HG03571 (cell line): ENCODE measurements around the gene SRP68.
"Not testable (repeated sequence)": the region's sequence is repeated elsewhere in the genome, so short reads cannot be mapped to it uniquely, and the experiment has no call there.

Source experiments
- ATAC-seq: cut with Tn5 transposase; IDR thresholded peaks from one replicate; pipeline ENCODE4 v1.9.1; 2021; ENCODE audit not compliant: unreplicated experiment

The SRP68 gene

GRCh38 chr17:76077584-76078110 is 5.3 kb upstream of the SRP68 start:
- ATAC-seq: no peak

GRCh38 chr17:76076765-76077583 is 4.7 kb upstream of the SRP68 start:
- no peak for ATAC-seq

GRCh38 chr17:76076146-76076764 is 3.9 kb upstream of the SRP68 start:
- ATAC-seq: no peak

GRCh38 chr17:76075364-76076145 is 3.2 kb upstream of the SRP68 start:
- no peak for ATAC-seq

- no peak for ATAC-seq
These were observed 2.4 kb upstream of the SRP68 start, which contains the start of gene GALR2 for GRCh38 chr17:76074390-76075363. Gene GALR2 (plus strand): TSS chr17:76074781. CDS start chr17:76074884, 103 bp downstream.

GRCh38 chr17:76071531-76072147 is 678 bp downstream of the SRP68 start:
- ATAC-seq: no peak

- ATAC-seq: no peak
These were observed 6.5 kb downstream of the SRP68 start for GRCh38 chr17:76065775-76066174.

- no peak for ATAC-seq
These were observed 8.3 kb downstream of the SRP68 start for GRCh38 chr17:76063875-76064546.

GRCh38 chr17:76058264-76058663 is 14.1 kb downstream of the SRP68 start:
- not testable (repeated sequence) for ATAC-seq

- ATAC-seq: no peak
These were observed 15.4 kb downstream of the SRP68 start for GRCh38 chr17:76056882-76057281.

GRCh38 chr17:76054112-76054476 is 18.2 kb downstream of the SRP68 start:
- no peak for ATAC-seq

- ATAC-seq: no peak
These were observed 18.8 kb downstream of the SRP68 start for GRCh38 chr17:76053246-76054111.

GRCh38 chr17:76051561-76051960 is 20.8 kb downstream of the SRP68 start:
- no peak for ATAC-seq

- ATAC-seq: no peak
These were observed 21.5 kb downstream of the SRP68 start for GRCh38 chr17:76050538-76051467.

- no peak for ATAC-seq
These were observed 22.3 kb downstream of the SRP68 start for GRCh38 chr17:76049836-76050537.

- ATAC-seq: no peak
These were observed 23.1 kb downstream of the SRP68 start for GRCh38 chr17:76049239-76049638.

GRCh38 chr17:76048711-76049110 is 23.6 kb downstream of the SRP68 start:
- no peak for ATAC-seq
